Osteocyte (in vitro differentiated cells): ENCODE data around the gene PCSK6. TPM values are rescaled to one million over a fixed set of nuclear protein-coding genes. Genes with fewer than 3 reads are reported as not detected.
"Not testable (repeated sequence)": the region's sequence is repeated elsewhere in the genome, so short reads cannot be mapped to it uniquely, and the experiment has no call there.

Experiments used
- DNase-seq: peaks from one replicate; pipeline ENCODE4 v3.0.0; 2021; ENCODE audit warnings: mixed read lengths; ENCODE audit not compliant: unreplicated experiment; ENCODE audit errors: extremely low spot score
- H3K27ac Mint-ChIP-seq: one replicate; pipeline ENCODE4 v1.8.0; 2021; ENCODE audit warnings: mild to moderate bottlenecking, mixed read lengths; ENCODE audit not compliant: unreplicated experiment
- H3K27me3 Mint-ChIP-seq: one replicate; pipeline ENCODE4 v1.8.0; 2021; ENCODE audit warnings: mixed read lengths; ENCODE audit not compliant: unreplicated experiment
- H3K36me3 Mint-ChIP-seq: one replicate; pipeline ENCODE4 v1.8.0; 2021; ENCODE audit warnings: mixed read lengths; ENCODE audit not compliant: unreplicated experiment
- H3K4me1 Mint-ChIP-seq: one replicate; pipeline ENCODE4 v1.8.0; 2021; ENCODE audit warnings: mixed read lengths; ENCODE audit not compliant: unreplicated experiment
- H3K4me3 Mint-ChIP-seq: one replicate; pipeline ENCODE4 v1.8.0; 2021; ENCODE audit warnings: mild to moderate bottlenecking, moderate library complexity, mixed read lengths; ENCODE audit not compliant: unreplicated experiment
- H3K9me3 Mint-ChIP-seq: one replicate; pipeline ENCODE4 v1.8.0; 2021; ENCODE audit warnings: mixed read lengths; ENCODE audit not compliant: unreplicated experiment
- CTCF ChIP-seq: fragments of 200-600 bp; sonication (generic); IDR thresholded peaks from 2 replicates; pipeline ENCODE4 v1.5.0; 2021; ENCODE audit warnings: antibody characterized with exemption, mild to moderate bottlenecking, moderate library complexity
- total RNA-seq: library from RNA; stranded (reverse); gene quantifications from 2 replicates; pipeline ENCODE4 v1.2.1, GENCODE V29; 2021

The PCSK6 gene
- total RNA-seq, 1 donor from 2014 or later = 0.43 TPM

GRCh38 chr15:101420232-101420631 lies 69.3 kb downstream of the PCSK6 start:
- no peak for DNase-seq
- H3K4me1 Mint-ChIP-seq = no peaks in the 10 kb centered on the region
- H3K27ac Mint-ChIP-seq = no peak overlapping the region
- H3K27me3 Mint-ChIP-seq = peaks cover 7% of the 10 kb centered on the region
- no peaks in the 10 kb centered on the region for H3K36me3 Mint-ChIP-seq
- H3K9me3 Mint-ChIP-seq = no peaks in the 10 kb centered on the region
- TF ChIP-seq CTCF = no peak
- no peak overlapping the region for H3K4me3 Mint-ChIP-seq

GRCh38 chr15:101416475-101416874 lies 73.0 kb downstream of the PCSK6 start:
- H3K27ac Mint-ChIP-seq, H3K9me3 Mint-ChIP-seq, H3K4me1 Mint-ChIP-seq, H3K4me3 Mint-ChIP-seq, H3K36me3 Mint-ChIP-seq: not testable (repeated sequence)
- DNase-seq = peak; percentile 66
- peaks cover 15% of the 10 kb centered on the region for H3K27me3 Mint-ChIP-seq

- H3K27me3 Mint-ChIP-seq = peaks cover 18% of the 10 kb centered on the region
- H3K27ac Mint-ChIP-seq = no peak overlapping the region
- H3K4me3 Mint-ChIP-seq = no peak overlapping the region
- TF ChIP-seq CTCF = no peak
- DNase-seq = no peak
- no peaks in the 10 kb centered on the region for H3K36me3 Mint-ChIP-seq
- no peaks in the 10 kb centered on the region for H3K4me1 Mint-ChIP-seq
- no peaks in the 10 kb centered on the region for H3K9me3 Mint-ChIP-seq
Measured at GRCh38 chr15:101413239-101413638, 76.3 kb downstream of the PCSK6 start.

- H3K4me3 Mint-ChIP-seq = no peak overlapping the region
- H3K36me3 Mint-ChIP-seq = no peaks in the 10 kb centered on the region
- H3K9me3 Mint-ChIP-seq = no peaks in the 10 kb centered on the region
- peak; percentile 78 for DNase-seq
- H3K4me1 Mint-ChIP-seq = no peaks in the 10 kb centered on the region
- no peak overlapping the region for H3K27ac Mint-ChIP-seq
- H3K27me3 Mint-ChIP-seq = peaks cover 18% of the 10 kb centered on the region
- TF ChIP-seq CTCF = no peak
Measured at GRCh38 chr15:101411581-101411980, 77.9 kb downstream of the PCSK6 start.

GRCh38 chr15:101411085-101411484 lies 78.4 kb downstream of the PCSK6 start:
- DNase-seq = peak; percentile 76
- Mint-ChIP-seq H3K36me3 (no peaks in the 10 kb centered on the region), H3K27me3 (peaks cover 19% of the 10 kb centered on the region), H3K9me3 (no peaks in the 10 kb centered on the region), H3K27ac (no peak overlapping the region), H3K4me1 (no peaks in the 10 kb centered on the region), H3K4me3 (no peak overlapping the region)
- no peak for TF ChIP-seq CTCF

DNA sequence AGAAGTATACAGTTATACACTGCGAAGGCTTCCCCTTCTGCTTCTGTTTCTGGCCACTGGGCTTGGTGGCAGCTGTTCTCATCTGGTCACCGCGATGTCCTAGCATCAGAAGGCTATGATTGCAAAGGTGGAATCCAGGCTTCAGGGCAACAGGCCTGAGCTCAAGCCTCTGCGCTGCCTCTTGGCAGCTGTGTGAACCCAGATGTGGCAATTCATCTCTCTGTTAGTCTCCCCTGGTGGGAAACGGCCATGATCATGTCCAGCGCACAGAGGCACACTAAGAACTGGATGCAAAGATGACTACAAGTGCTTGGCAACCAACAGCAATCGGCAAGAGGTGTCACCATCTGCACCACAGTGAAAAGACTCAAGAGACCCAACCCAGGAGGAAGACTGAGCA lies 78.9 kb downstream of the PCSK6 start:
- Mint-ChIP-seq H3K4me3 (no peak overlapping the region), H3K27me3 (peaks cover 14% of the 10 kb centered on the region), H3K27ac (no peak overlapping the region), H3K9me3 (no peaks in the 10 kb centered on the region), H3K4me1 (no peaks in the 10 kb centered on the region), H3K36me3 (no peaks in the 10 kb centered on the region)
- DNase-seq = peak; percentile 60
- no peak for TF ChIP-seq CTCF
